Measurements from ENCODE around the gene CELF4. TPM values are rescaled to one million over a fixed set of nuclear protein-coding genes. Genes with fewer than 3 reads are reported as not detected.

Gene CELF4
- total RNA-seq, 1 experiment from 2014 or later: 3.7 TPM

DNA sequence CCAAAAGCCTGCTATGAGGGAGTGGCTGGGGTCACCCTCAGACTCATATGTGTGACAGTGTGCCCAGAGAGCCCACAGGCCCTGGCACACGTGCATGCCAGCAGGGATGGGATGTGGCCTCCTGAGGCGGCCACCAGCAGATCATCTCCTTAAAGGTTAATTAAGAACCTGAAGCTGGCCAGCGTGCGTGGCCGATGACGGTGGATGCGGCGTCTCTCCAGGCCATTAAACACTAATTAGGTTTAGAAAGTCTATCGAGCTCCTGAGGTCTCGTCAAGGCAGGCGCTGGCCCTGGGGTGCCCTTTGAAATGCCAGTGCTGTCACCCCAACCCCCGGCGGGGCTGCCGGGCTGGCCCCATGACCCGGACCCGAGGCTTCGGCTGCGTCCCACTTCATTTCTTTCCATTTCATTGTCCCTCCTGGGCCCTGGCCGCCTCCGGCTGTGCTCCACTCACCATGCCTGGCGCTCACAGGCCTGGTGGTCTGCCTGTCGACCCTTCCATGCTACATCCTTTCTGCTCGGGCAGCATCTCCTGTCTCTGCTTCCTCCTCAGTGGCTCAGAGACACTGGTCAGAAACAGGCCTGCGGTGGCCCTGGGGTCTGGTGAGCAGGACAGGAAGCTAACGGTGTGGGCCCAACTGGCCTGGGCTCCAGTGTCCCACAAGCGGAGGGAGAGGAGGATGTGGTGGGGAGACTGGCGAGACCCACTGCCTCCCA, 228.9 kb downstream of the CELF4 start:
- Histone ChIP-seq H3K27me3 (ENCODE audit: control insufficient read depth, insufficient read depth, low read length) (peaks cover 1% of the 10 kb centered on the region; the same call in 1 of the 2 replicates), H3K4me3 (ENCODE audit: insufficient read depth, low read depth, low read length) (no peak overlapping the region), H3K36me3 (replicated peaks; ENCODE audit: control insufficient read depth, insufficient read depth, low read length) (no peaks in the 10 kb centered on the region)
- DNase-seq: no peak

DNA sequence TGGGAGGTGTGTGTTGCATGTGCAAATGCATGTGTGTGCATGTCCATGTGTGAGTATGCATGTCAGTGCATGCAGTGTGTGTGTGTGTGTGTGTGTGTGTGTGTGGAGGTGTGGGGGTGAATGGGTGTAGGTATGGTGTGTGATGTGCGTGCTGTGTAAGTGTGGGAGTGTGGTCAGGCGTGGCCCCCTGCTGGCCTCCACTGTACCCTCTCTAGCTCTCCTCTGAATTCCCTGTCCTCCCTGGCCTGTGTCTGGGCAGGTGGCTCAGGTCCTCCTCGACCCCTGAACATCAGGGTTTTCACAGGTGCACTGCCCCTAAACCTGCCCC, 230.2 kb downstream of the CELF4 start:
- Histone ChIP-seq H3K27me3 (ENCODE audit: control insufficient read depth, insufficient read depth, low read length) (no peaks in the 10 kb centered on the region), H3K36me3 (replicated peaks; ENCODE audit: control insufficient read depth, insufficient read depth, low read length) (no peaks in the 10 kb centered on the region), H3K4me3 (ENCODE audit: insufficient read depth, low read depth, low read length) (no peak overlapping the region)
- peak; percentile 80 for DNase-seq

DNA sequence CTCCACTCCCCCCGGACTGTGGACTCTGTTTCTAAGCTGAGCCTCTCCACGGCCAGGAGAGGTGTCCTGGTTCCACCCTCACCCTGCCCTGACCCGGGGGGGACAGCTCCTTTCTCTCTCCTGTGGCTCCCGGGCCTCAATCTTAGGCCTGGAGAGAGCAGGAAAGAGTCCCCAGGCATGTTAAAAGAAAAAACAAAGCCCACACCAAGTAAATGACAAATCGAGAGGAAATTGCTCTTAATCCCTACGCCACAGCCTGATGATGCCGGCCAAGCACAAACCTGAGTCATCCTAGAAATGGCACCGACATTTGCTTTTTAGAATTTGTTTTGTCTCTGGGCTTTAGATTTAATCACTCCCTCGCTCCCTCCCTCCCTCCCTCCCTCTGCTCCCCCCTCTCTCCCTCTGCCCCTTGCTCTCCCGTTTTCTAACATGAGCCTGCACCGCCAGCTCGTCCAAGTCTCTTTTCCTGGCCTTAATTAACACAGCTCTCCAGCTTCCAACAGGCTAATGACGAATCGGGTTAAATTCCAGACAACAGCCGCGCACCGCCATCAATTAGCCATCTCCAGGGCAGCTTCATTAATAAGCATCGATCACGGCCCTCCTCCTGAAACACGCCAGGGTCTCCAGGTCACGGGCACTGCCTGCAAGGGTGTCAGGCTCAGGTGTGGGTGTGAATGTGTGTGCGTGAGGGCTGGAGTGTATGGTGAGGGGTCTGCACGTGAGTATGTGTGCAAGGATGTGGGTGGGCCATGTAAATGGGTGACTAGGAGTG, 230.8 kb downstream of the CELF4 start:
- H3K27me3 ChIP-seq (ENCODE audit: control insufficient read depth, insufficient read depth, low read length): no peaks in the 10 kb centered on the region
- DNase-seq: no peak
- no peak overlapping the region for H3K4me3 ChIP-seq (ENCODE audit: insufficient read depth, low read depth, low read length)
- no peaks in the 10 kb centered on the region for H3K36me3 ChIP-seq (replicated peaks; ENCODE audit: control insufficient read depth, insufficient read depth, low read length)

DNA sequence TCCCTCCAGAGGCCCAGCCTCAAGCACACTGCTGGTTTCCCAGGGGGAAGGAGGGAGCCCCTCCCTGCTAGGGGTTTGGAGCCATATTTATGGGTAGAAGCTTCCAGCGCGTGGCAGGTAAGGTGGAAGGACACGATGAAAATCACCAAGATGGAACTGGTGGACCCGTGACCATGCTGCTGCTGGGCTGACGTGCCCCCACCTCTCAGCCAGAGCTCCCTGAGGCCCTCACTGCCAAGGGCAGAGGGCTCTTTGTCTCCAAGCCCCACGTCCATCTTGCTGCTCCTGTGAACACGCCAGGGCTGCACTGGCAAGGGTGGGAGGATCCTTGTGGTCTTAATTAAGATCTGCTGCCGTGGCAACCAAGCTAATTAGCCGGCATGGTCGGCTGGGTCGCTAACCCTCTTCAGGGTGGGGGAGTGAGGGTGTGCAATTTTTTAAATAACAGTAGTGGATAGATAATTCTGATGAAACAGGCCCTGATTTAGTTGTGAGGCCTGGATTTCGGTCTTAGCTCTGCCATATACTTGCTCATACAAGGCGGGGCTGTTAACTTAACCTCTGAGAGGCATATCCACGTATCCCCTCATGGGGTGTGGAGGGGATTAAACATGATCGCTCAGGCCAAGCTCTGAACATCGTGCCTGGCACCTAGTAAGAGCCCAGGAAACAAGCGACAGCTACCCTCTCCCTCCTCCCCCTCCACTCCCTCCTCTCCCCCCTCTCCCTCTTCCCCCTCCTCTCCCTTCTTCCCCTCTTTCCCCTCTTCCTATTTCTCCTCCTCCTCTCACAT, 232.8 kb downstream of the CELF4 start:
- no peak for DNase-seq
- H3K27me3 ChIP-seq (ENCODE audit: control insufficient read depth, insufficient read depth, low read length): no peaks in the 10 kb centered on the region
- H3K4me3 ChIP-seq (ENCODE audit: insufficient read depth, low read depth, low read length): no peak overlapping the region
- H3K36me3 ChIP-seq (replicated peaks; ENCODE audit: control insufficient read depth, insufficient read depth, low read length): no peaks in the 10 kb centered on the region

DNA sequence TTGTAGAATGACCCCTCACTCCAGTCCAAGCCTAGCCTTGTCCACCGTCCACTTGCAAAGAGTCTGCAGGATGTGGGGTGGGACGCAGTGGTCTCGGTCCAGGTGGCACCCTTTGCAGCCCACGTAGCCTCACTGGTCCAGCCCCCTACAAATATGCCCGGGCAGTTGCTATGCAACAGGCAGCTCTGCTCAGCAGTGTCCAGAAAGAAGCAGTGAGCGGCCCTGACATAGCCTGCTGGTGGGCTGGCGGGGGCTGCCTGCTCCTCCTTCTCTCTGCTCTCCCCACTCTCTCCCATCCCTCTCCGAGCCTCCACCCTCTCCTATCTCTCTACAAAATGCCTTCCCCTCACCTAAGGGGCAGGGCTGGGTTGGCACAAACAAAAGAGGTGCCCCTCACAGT, 233.4 kb downstream of the CELF4 start:
- no peak for DNase-seq
- H3K36me3 ChIP-seq (replicated peaks; ENCODE audit: control insufficient read depth, insufficient read depth, low read length): no peaks in the 10 kb centered on the region
- H3K4me3 ChIP-seq (ENCODE audit: insufficient read depth, low read depth, low read length): no peak overlapping the region
- no peaks in the 10 kb centered on the region for H3K27me3 ChIP-seq (ENCODE audit: control insufficient read depth, insufficient read depth, low read length)

DNA sequence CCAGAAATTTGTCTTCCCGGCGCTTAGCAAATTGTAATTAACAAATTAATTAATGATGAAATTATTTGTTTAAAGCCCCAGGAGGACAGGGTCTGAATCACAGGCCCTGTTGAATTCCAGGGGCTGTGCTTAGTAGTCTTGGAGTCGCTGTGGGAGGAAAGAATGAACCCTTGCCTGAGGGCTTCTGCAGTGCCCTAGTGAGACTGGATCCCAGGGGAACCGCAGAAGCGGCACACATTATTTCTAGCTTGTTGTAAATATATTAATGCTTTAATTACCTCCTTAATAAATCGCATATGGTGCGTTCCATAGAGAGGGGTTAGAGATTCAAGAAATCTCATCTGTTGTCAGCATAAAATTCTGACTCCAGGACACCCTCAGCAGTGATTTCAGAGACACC, 235.4 kb downstream of the CELF4 start:
- peaks cover 1% of the 10 kb centered on the region; the same call in 1 of the 2 replicates for H3K27me3 ChIP-seq (ENCODE audit: control insufficient read depth, insufficient read depth, low read length)
- no peak for DNase-seq
- no peak overlapping the region for H3K4me3 ChIP-seq (ENCODE audit: insufficient read depth, low read depth, low read length)
- no peaks in the 10 kb centered on the region for H3K36me3 ChIP-seq (replicated peaks; ENCODE audit: control insufficient read depth, insufficient read depth, low read length)

DNA sequence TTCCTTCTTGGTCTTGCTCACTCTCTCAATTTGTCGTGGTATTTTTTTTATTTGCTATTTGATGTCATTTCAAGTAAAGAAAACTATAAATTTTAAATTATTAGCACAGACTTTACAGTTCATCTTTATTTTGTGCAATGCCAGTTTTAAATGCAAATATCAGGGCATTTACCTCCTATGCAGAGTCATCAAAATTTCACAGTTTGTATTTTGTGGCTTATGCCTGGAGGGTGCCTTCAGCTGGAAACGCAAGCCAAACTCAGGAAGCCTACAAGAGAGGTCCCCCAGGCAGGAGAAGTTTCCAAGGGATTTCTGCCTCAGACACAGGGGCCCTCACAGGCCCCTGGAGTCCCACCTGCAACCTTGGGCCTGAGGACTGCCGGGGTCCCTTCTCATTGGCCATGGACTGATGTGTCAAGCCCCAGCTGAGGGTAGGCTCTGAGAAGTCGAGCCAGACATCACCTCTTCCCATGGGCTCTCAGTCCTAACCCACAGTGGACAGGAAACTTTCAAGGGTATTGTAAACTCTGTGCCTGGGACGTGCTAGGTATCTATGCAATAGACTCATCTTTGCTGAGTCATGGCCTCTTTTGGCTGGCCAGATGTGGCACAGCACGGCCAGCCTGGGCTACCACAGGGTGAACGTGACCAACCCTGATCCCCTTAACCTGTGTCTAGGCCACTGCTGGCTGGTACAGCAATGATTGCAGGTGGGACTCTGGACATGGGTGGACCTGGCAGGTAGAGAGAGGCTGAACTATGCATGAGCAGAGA, 236.5 kb downstream of the CELF4 start:
- H3K27me3 ChIP-seq (ENCODE audit: control insufficient read depth, insufficient read depth, low read length): peaks cover 1% of the 10 kb centered on the region; the same call in 1 of the 2 replicates
- no peak for DNase-seq

DNA sequence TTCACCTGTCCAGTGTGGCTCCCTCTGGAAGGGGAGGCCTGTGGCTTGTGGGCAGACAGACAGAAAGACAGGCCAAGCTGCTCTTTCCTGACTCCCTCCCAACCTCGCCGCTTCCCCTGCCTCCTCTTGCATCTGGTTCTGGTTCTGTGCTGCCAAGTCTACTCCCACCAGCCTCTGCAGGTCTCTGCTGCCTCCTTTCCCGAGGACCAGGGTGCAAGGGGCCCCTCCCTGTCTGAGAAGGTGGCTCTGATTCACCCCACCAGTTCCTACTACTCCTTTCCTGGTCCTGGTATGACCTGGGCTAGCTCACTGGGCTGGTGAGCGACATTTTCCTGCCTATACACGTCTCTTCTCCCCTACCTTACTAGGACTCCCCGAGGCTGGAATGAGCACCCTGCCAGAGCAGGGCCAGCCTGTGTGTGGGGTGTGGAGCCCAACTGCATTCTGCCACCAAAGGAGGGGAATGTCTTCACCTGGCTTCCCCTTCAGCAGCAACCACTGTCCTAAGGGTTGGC, 238.5 kb downstream of the CELF4 start:
- DNase-seq: no peak
- peaks cover 1% of the 10 kb centered on the region; the same call in 1 of the 2 replicates for H3K27me3 ChIP-seq (ENCODE audit: control insufficient read depth, insufficient read depth, low read length)
- no peaks in the 10 kb centered on the region for H3K36me3 ChIP-seq (replicated peaks; ENCODE audit: control insufficient read depth, insufficient read depth, low read length)
- H3K4me3 ChIP-seq (ENCODE audit: insufficient read depth, low read depth, low read length): no peak overlapping the region

More for the DNA sequence above, 236.5 kb downstream of the CELF4 start:
- Histone ChIP-seq H3K36me3 (replicated peaks; ENCODE audit: control insufficient read depth, insufficient read depth, low read length) (no peaks in the 10 kb centered on the region), H3K4me3 (ENCODE audit: insufficient read depth, low read depth, low read length) (no peak overlapping the region)

DNA sequence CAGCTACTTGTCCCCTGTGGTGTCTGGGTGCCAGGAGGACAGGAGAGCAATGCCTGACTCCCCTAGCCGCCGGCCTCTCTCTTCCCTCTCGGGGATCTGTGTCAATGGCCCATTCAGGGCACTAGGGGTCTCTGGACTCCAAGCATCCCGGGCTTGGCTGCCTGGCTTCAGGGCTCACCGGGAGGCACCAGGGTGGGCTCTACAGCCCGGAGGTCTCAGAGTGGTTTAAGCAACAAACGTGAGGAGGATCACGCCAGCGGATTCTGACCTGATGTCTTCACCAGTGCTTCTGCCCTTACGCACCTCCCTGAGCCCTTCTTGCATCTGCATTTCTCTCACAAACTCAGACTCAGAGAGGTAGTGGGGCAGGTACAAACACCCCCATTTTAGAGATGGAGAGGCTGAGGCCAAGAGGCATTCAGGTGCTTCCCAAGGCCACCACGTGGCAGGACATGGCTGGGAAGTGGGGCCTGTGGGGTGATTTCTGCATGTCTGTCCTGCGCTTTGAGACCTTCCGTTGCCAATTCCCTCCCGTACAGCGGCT, 243.0 kb downstream of the CELF4 start:
- peak; percentile 91 for DNase-seq
- no peaks in the 10 kb centered on the region for H3K36me3 ChIP-seq (replicated peaks; ENCODE audit: control insufficient read depth, insufficient read depth, low read length)
- H3K4me3 ChIP-seq (ENCODE audit: insufficient read depth, low read depth, low read length): no peak overlapping the region
- H3K27me3 ChIP-seq (ENCODE audit: control insufficient read depth, insufficient read depth, low read length): peaks cover 1% of the 10 kb centered on the region; the same call in 1 of the 2 replicates

DNA sequence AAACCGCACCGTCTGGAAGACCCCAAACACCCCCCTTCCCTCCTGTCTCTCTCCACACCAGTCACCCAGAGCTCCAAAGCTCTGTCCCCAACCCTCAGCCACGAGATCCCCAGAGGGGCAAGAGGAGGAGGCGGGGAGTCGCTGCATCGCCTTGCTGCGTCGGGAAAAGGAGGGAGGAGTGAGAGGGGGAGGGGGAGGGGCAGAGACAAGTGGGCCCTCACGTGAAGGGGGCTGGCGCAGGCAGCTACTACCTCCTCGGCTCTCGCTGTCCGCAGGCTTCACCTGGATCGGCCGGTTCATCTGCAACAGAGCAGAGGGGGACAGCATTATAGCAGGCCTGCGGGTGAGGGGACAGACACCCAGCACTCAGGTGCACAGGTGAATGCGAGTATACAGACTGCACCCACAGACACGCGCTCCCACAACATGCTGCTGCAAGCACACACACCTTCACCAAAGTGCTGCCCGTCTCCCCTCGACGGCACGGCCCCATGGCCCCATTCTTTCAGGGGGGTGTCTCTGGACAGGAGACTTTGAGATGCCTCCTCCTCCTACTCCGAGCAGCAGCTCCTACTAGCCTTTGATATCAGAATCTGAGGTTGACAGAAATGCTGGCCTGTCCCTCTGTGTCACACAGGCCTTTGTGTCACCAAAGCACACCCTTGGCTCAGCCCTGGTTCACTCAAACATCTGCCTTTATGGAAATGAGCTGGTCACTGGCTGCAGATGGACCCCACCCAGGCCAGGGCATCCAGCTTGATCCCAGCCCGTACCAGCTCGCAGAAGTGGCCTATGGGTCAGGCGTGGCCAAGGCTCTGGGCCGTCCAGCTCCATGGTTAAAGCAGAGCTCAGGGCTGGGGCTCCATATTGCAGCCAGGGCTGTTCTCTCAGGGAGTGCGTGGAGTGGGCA, 243.8 kb downstream of the CELF4 start:
- DNase-seq: peak; percentile 79
- H3K36me3 ChIP-seq (replicated peaks; ENCODE audit: control insufficient read depth, insufficient read depth, low read length): no peaks in the 10 kb centered on the region

DNA sequence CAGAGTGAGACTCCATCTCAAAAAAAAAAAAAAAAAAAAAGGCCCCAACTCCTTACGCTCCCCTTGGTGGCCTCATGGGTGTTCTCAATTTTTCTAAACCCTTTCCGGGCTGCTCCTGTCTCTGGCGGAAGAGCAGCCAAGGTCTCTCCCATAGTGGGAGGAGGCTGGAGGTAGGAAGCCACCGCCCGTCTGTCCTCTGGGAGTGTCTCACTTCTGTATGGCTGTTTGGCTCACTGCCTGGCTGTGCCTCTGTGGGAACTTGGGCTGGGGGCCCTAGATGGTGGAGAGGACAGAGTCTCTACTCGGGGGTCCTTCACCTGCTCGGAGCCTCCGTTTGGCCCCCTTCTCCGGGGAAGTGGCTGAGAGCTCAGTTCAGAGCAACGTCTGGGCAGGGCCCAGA, 245.3 kb downstream of the CELF4 start:
- no peaks in the 10 kb centered on the region for H3K36me3 ChIP-seq (replicated peaks; ENCODE audit: control insufficient read depth, insufficient read depth, low read length)
- DNase-seq: no peak
- H3K4me3 ChIP-seq (ENCODE audit: insufficient read depth, low read depth, low read length): no peak overlapping the region
- H3K27me3 ChIP-seq (ENCODE audit: control insufficient read depth, insufficient read depth, low read length): no peaks in the 10 kb centered on the region

More for the DNA sequence above, 243.8 kb downstream of the CELF4 start:
- Histone ChIP-seq H3K4me3 (ENCODE audit: insufficient read depth, low read depth, low read length) (no peak overlapping the region), H3K27me3 (ENCODE audit: control insufficient read depth, insufficient read depth, low read length) (peaks cover 1% of the 10 kb centered on the region; the same call in 1 of the 2 replicates)

DNA sequence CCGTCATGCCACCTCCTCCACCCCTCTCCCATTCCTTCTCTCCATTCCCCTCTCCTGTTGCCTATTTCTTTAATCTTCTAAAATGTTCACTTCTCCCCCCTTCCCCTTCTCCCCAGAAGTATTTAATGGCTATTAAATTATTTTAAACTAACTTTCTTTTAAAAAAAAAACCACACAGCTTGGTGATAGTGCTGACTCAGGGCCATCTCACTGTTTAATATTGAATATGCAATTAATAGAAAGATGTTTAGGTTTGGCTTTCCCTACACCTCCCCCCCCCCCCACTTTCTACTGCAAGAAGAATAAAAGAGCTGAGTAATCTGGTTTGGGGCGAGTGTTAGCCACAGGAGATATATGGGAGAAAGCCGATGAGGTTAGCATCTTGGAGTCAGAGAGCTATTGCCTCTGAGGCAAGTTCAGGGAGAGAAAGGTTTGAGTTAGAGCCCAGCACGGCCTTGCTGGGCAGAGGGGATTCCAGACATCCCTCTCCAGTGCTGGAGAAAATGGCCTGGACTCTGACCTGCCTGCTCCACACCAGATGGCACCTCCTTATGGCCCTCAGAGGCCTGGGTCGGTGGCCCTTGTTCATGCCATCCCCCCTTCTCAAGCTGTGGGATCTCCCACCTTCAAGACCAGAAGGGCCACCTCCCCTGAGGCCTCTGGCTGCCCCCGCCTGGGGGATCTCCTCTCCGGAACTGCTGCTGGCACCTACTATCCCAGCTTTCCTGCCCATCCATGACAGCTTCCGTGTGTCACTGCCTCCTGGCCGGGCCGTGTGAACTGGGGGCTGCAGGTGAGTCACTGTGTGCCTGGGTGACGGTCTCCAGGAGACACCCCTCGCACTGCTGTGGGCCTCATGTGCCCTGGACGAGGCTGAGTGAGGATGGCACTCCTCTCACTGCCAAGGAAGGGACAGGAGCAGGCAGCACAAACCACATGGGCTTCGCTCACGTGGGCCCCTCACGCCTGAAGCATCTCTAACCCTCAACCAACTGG, 246.9 kb downstream of the CELF4 start:
- no peaks in the 10 kb centered on the region for H3K27me3 ChIP-seq (ENCODE audit: control insufficient read depth, insufficient read depth, low read length)
- H3K4me3 ChIP-seq (ENCODE audit: insufficient read depth, low read depth, low read length): no peak overlapping the region
- no peaks in the 10 kb centered on the region for H3K36me3 ChIP-seq (replicated peaks; ENCODE audit: control insufficient read depth, insufficient read depth, low read length)
- no peak for DNase-seq
